IPS-18a (cell line): Measurements from ENCODE around the gene HYDIN.
"Not testable (repeated sequence)": the region's sequence is repeated elsewhere in the genome, so short reads cannot be mapped to it uniquely, and the experiment has no call there.

Source experiments
- H3K27ac ChIP-seq: one replicate; pipeline ENCODE4 v1.5.1; 2013; ENCODE audit warnings: low read length
- H3K27me3 ChIP-seq: one replicate; pipeline ENCODE4 v1.6.1; 2013; ENCODE audit warnings: mild to moderate bottlenecking, low read length; ENCODE audit not compliant: control insufficient read depth, insufficient read depth
- H3K36me3 ChIP-seq: one replicate; pipeline ENCODE4 v1.6.1; 2013; ENCODE audit warnings: low read depth, low read length; ENCODE audit not compliant: control insufficient read depth
- H3K4me1 ChIP-seq: one replicate; pipeline ENCODE4 v1.6.1; 2013; ENCODE audit warnings: low read depth, low read length; ENCODE audit not compliant: control insufficient read depth
- H3K4me3 ChIP-seq: one replicate; pipeline ENCODE4 v1.5.1; 2013; ENCODE audit warnings: low read length
- H3K9ac ChIP-seq: one replicate; pipeline ENCODE4 v1.6.1; 2013; ENCODE audit warnings: mild to moderate bottlenecking, low read length, moderate library complexity
- H3K9me3 ChIP-seq: one replicate; pipeline ENCODE4 v1.6.1; 2013; ENCODE audit warnings: low read depth, low read length; ENCODE audit not compliant: control insufficient read depth

Gene HYDIN

DNA sequence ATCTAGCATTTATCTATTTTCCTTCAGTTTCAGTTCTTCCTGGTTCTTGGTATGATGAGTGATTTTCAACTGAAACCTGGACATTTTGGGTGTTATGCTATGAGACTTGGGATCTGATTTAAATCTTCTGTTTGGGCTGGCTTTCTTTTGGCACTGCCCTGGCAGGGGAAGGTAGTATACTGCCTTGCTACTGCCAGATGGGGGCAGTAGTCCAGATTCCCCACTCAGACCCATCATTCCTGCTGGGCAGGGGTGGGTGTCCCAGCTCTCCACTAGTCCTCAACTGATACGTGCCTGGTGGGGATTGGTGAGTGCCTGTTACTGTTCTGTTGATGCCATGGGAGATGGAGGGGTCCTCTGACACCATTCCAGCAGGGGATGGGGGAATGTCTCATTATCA is 342.3 kb downstream of the HYDIN start:
- not testable (repeated sequence) for H3K27ac ChIP-seq, H3K9me3 ChIP-seq, H3K36me3 ChIP-seq, H3K27me3 ChIP-seq, H3K4me1 ChIP-seq, H3K4me3 ChIP-seq, H3K9ac ChIP-seq

DNA sequence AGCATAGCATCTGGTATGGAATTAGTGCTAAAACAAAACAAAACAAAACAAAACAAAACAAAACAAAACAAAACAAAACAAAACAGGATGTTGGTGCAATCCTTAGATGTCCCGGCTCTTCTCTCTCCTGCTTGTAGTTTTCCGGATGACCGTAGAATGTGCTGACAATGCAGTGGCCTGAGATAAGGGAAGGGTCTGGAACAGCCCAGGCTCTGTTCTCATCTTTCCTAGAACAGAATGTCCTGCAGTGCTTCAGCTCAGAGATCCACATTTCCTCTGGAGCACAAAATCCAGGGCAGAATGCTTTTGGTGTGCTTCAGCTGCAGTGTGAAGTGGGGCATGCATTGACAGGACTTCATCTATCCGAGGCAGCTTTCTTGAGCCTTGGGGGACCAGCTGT is 345.9 kb downstream of the HYDIN start:
- H3K36me3 ChIP-seq, H3K4me3 ChIP-seq, H3K9me3 ChIP-seq: not testable (repeated sequence)

DNA sequence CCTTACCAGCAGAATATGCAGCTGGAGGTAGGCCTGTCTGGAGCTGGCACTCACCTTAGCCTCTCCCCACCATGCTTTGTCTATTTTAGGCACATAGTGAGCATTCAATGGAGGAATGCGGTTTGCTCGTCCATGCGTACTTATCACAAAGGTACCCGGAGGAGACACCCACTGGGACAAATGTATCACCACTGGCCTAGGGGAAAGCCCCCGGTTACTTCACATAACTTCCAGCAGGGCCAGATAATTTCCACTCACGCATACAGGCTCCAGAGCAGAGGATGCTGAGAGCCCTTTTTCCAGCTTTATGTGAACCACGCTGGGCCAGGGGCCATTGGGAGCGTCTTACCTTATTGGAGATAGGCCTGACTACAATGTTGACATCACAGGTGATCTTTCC is 348.2 kb downstream of the HYDIN start:
- H3K4me3 ChIP-seq, H3K27me3 ChIP-seq, H3K36me3 ChIP-seq, H3K9me3 ChIP-seq, H3K9ac ChIP-seq, H3K4me1 ChIP-seq, H3K27ac ChIP-seq: not testable (repeated sequence)

More for the DNA sequence above, 345.9 kb downstream of the HYDIN start:
- H3K27ac ChIP-seq, H3K27me3 ChIP-seq, H3K4me1 ChIP-seq, H3K9ac ChIP-seq: not testable (repeated sequence)

DNA sequence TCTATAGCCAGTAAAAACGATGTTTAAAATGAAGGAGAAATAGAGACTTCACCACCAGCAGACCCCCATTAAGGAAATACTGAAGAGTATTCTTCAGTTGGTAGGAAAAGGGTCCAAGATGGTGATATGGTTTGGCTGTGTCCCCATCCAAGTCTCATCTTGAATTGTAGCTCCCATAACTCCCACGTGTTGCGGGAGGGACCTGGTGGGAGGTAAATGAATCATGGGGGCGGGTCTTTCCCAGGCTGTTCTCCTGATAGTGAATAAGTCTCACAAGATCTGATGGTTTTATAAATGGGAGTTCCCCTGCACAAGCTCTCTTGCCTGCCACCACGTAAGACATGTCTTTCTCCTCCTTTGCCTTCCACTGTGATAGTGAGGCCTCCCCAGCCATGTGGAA is 352.6 kb downstream of the HYDIN start:
- not testable (repeated sequence) for H3K4me1 ChIP-seq, H3K9me3 ChIP-seq, H3K9ac ChIP-seq, H3K36me3 ChIP-seq, H3K27ac ChIP-seq, H3K27me3 ChIP-seq, H3K4me3 ChIP-seq

DNA sequence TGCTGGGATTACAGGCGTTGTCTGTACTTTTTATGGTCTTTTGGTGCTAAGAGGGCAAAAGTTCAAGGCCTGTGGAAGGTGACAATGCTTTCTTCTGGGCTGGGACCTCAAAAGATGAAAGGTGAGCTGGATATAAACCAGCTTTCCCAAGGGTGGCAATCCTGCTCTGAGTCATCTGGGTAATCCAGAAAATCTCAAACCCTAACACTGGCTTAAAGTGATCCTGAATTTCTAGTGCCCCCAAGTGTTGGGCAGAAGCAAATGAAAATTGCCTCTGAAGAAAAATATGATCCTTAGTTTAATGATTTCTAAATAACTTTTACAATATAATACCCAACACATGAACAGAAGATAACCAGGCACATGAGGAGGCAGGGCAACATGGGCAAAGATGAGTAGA is 354.1 kb downstream of the HYDIN start:
- not testable (repeated sequence) for H3K9me3 ChIP-seq, H3K4me1 ChIP-seq, H3K9ac ChIP-seq, H3K36me3 ChIP-seq, H3K4me3 ChIP-seq, H3K27me3 ChIP-seq, H3K27ac ChIP-seq

DNA sequence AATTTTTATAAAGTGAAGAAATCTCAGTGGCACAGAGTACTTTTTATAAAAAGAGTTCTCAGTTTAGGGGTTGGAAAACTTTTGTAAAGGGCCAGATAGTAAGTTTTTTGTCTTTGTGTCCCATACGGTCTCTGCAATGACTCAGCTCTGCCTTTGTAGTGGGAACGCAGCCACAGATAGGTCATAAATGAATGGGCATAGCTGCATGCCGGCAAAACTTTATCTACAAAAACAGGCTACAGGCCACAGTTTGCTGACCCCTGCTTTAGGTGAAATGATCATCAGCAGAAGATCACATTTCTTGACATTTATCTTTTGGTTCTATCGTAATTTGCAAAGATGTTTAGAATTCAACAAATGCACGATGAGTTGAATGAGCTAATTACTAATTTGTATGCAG is 365.8 kb downstream of the HYDIN start:
- not testable (repeated sequence) for H3K27me3 ChIP-seq, H3K36me3 ChIP-seq, H3K4me3 ChIP-seq, H3K27ac ChIP-seq, H3K9me3 ChIP-seq, H3K4me1 ChIP-seq, H3K9ac ChIP-seq

DNA sequence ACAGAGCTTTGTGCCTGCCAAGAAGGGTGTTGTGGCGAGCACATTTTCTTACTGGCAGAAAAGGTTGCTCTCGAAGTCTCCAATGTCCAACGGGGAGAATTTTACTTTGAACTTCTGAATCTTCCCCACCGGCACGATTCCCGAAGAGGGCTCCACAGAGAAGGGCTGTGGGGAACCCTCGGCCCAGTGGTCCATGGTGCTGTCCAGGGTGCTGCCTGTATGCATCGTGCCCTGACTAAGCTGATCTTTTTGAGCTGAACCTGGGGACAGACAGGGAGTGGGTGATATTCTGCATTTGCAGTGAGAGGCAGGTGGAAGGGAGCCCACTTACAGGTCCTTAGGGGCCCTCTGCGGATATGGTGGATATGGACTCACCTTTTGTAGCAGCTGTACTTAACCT is 368.5 kb downstream of the HYDIN start:
- not testable (repeated sequence) for H3K27ac ChIP-seq, H3K9me3 ChIP-seq, H3K4me3 ChIP-seq, H3K9ac ChIP-seq, H3K27me3 ChIP-seq, H3K36me3 ChIP-seq, H3K4me1 ChIP-seq

DNA sequence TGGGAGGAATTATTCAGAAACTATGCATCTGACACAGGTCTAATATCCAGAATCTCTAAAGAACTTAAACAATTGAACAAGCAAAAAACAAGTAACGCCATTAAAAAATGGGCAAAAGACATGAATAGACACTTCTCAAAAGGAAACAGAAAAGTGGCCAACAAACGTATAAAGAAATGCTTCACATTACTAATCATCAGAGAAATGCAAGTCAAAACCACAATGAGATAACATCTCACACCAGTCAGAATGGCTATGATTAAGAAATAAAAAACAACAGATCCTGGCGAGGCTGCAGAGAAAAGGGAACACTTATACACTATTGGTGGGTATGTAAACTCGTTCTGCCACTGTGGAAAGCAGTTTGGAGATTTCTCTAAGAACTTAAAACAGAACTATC is 379.2 kb downstream of the HYDIN start:
- not testable (repeated sequence) for H3K36me3 ChIP-seq, H3K4me1 ChIP-seq, H3K9ac ChIP-seq, H3K9me3 ChIP-seq, H3K4me3 ChIP-seq, H3K27me3 ChIP-seq, H3K27ac ChIP-seq

DNA sequence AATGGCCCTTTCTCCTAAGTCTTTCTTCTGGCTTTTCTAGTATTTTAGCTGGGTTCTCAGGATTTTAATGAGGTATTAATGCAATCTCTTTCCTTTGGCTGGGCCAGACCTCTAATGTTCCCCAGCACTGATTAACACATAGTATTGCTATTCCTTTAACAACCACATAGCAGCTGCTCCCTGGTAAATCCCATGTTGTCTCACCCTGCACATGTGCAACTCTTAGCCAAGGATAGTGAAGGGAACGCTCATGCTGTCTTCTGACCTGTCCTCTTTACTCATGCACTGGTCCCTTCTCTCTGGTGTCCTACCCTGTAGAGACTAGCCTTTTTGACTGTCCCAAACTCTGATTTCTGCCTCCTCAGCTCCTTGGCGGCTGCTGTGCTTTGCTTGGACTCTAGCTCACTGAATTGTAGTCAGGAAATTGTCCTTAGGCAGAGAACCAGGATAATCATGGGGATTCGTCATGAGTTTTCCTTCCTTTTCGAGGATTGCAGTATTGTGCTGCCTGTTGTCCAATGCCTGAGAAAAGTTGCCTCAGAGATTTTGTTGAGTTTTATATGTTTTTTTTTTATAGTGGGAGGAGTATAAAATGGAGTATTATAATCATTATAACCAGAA is 406.9 kb downstream of the HYDIN start:
- H3K4me3 ChIP-seq, H3K9ac ChIP-seq, H3K27ac ChIP-seq: not testable (repeated sequence)

DNA sequence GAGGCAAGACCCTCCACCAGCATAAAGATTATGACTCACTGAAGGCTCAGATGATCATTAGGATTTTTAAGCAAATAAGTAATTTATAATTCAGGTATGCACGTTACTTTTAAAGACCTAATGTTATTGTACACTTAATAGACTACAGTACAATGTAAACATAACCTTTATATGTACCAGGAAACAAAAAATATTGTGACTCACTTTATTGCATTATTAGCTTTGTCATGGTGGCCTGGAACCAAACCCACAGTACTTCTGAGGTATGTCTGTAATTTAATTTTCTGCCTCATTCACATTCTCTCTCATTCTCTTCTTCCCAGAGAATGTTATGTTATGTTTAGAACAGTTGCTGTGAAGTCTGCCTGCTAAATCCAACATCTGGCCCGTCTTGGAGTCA is 407.8 kb downstream of the HYDIN start:
- not testable (repeated sequence) for H3K27me3 ChIP-seq, H3K4me1 ChIP-seq, H3K27ac ChIP-seq, H3K36me3 ChIP-seq, H3K4me3 ChIP-seq, H3K9ac ChIP-seq, H3K9me3 ChIP-seq

More for the DNA sequence above, 406.9 kb downstream of the HYDIN start:
- not testable (repeated sequence) for H3K9me3 ChIP-seq, H3K27me3 ChIP-seq, H3K36me3 ChIP-seq, H3K4me1 ChIP-seq

DNA sequence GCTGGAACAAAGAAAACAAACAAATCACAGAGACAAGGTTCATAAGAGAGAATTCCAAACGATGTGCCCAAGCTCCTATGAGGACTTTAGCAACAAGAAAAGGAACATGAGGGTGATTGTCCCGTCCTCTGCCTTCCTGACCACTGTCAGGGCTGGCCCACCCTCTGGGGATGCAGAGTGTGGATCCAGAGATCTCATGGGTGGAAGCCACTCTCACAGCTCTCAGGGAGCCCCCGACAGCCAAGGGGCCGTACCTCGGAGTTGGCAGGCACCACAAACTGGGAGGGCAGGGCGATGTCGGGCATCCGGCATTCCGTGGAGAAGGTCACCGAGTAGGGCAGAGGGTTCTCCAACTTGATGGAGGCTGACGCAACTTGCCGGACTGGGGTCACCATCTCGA is 412.4 kb downstream of the HYDIN start:
- not testable (repeated sequence) for H3K36me3 ChIP-seq, H3K4me3 ChIP-seq, H3K27me3 ChIP-seq, H3K9me3 ChIP-seq, H3K9ac ChIP-seq, H3K4me1 ChIP-seq, H3K27ac ChIP-seq

DNA sequence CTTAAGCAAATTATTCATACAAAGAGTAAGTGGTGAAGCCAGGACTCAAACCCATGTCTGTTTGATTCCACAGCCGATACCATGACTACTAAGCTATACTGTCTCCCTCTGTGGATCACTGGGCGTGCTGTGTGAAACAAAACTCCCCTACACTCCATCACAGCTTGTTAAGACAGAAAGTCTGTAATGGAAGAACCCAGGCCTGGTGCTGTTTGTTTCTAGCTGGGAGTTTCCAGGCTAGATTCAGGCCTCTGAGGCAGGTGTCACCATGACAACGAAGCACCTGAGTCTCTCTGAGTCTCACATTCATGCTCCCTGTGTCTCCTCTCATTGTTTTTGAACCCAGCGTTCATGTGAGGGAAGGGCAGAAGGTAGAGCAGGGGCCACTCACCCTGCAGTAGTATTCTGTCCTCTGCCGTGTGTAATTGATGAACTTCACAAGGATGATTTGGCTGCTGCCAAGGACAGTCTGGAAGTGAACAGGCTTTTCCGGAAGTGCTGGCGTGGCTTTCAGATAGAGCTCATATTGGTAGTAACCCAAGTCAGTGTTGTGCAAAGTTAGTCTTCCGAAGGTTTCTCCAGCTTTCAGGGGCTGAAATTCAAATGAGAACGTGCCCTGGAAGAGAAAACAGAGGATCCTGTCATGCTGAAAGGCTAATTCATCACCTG is 421.0 kb downstream of the HYDIN start:
- H3K27me3 ChIP-seq = peaks cover 23% of the 10 kb centered on the region
- H3K36me3 ChIP-seq = no peaks in the 10 kb centered on the region
- no peak overlapping the region for H3K27ac ChIP-seq
- H3K4me1 ChIP-seq = no peaks in the 10 kb centered on the region
- H3K9ac ChIP-seq = no peak overlapping the region
- no peaks in the 10 kb centered on the region for H3K9me3 ChIP-seq
- H3K4me3 ChIP-seq = no peak overlapping the region
